GM13977 (cell line): ENCODE measurements around the gene GDI2.

Experiments used
- DNase-seq: peaks from one replicate; pipeline ENCODE4 v3.0.0; 2012; ENCODE audit warnings: low spot score
- in situ Hi-C: fragments of 300-500 bp; cut with MboI; formaldehyde crosslinking; loops from one replicate; pipeline ENCODE4 v1.12.0; 2022; ENCODE audit warnings: low sequenced_read_pairs, low pct_unique_long_range_greater_than_20kb, mixed read lengths, inconsistent platforms; ENCODE audit not compliant: unreplicated experiment
- TF ChIP-seq, protein P1 (sequence below): IDR thresholded peaks from 2 replicates; pipeline ENCODE4 v1.5.1; 2012; ENCODE audit warnings: mild to moderate bottlenecking, control low read depth; ENCODE audit not compliant: insufficient read depth; ENCODE audit errors: extremely low read depth, missing control alignments

Gene GDI2

DNA sequence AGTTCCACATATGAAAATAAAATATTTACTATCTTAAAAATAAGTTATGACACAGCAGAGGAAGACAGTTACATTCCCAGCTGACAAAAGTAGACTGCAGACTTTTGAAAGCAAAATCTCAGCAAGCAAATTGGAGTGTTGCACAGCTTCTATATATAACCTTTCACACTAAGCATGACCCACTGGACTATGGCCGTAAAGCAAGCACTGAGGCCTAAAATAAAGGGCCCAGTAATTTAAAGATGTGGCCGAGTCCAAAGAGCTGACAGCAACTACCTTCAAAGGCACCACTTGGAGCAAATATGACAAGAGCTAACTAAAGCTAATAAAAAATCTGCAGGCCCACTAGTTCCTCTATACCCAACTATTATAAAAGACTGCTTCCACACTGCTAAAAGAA lies 6.5 kb downstream of the GDI2 start:
- no peak for DNase-seq
- in situ Hi-C loops = no loop called here
- TF ChIP-seq, protein P1, sequence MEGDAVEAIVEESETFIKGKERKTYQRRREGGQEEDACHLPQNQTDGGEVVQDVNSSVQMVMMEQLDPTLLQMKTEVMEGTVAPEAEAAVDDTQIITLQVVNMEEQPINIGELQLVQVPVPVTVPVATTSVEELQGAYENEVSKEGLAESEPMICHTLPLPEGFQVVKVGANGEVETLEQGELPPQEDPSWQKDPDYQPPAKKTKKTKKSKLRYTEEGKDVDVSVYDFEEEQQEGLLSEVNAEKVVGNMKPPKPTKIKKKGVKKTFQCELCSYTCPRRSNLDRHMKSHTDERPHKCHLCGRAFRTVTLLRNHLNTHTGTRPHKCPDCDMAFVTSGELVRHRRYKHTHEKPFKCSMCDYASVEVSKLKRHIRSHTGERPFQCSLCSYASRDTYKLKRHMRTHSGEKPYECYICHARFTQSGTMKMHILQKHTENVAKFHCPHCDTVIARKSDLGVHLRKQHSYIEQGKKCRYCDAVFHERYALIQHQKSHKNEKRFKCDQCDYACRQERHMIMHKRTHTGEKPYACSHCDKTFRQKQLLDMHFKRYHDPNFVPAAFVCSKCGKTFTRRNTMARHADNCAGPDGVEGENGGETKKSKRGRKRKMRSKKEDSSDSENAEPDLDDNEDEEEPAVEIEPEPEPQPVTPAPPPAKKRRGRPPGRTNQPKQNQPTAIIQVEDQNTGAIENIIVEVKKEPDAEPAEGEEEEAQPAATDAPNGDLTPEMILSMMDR = no peak

DNA sequence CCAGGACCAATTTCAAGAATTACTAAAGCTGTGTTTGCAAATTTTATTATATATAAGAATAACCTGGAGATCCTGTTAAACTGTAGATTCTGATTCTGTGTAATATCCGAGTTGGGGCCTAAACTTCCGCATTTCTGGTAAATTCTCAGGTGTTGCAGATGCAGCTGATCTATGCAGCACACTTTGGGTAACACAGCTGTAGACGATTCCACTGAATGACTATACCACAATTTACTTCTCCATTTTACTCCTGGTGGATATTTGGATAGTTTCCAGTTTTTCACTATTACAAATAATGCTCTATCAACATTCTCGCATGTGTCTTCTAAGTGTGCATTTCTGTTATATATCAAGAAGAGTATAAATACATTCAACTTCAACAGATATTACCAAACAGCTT lies 7.5 kb downstream of the GDI2 start:
- in situ Hi-C loops = no loop called here
- TF ChIP-seq, protein P1 = no peak
- DNase-seq = no peak

DNA sequence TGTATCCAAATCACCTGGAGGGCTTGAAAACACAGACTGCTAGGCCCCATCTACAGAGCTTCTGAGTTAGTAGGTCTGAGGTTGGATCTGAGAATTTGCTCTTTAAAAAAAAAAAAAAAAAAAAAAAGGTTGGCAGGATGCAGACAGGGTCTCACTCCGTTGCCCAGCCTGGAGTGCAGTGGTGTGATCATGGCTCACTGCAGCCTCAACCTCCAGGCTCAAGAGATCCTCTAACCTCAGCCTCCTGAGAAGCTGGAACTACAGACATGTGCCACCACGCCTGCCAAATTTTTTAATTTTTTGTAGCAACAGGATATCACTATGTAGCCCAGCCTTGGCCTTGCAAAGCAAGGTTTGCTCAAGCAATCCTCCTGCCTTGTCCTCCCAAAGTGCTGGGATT lies 8.0 kb downstream of the GDI2 start:
- no peak for DNase-seq
- in situ Hi-C loops = no loop called here
- TF ChIP-seq, protein P1 = no peak

DNA sequence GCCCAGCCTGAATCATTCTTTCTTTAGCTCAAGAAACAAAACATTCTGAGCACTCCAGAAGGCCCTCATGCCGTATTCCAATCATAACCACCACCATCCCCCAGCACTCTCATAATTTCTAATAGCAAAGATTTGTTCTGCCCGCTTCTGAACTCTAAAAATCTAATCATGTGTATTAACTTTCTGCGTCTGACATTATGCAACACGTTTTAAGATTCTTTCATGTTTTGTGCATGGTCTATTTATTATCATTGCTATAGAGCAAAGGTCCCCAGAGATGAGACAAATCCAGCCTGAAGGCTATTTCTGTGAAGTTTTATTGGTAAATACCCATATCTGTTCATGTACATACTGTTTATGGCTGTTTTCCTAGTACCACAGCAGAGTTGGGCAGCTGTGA lies 8.8 kb downstream of the GDI2 start:
- TF ChIP-seq, protein P1 = no peak
- DNase-seq = no peak
- in situ Hi-C loops = no loop called here

DNA sequence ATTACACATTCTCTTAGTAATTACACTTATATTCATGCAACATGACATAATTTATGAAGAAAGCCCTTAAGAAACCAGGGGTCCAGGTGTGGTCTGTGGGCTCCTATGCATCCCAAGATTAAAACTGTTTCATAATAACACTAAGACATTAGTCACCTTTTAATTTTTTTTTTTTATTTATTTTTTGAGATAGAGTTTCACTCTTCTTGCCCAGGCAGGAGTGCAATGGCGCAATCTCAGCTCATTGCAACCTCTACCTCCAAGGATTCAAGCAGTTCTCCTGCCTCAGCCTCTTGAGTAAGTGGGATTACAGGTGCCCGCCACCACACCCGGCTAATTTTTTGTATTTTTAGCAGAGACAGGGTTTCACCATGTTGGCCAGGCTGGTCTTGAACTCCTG lies 12.5 kb downstream of the GDI2 start:
- TF ChIP-seq, protein P1 = no peak
- no peak for DNase-seq
- in situ Hi-C loops = no loop called here

DNA sequence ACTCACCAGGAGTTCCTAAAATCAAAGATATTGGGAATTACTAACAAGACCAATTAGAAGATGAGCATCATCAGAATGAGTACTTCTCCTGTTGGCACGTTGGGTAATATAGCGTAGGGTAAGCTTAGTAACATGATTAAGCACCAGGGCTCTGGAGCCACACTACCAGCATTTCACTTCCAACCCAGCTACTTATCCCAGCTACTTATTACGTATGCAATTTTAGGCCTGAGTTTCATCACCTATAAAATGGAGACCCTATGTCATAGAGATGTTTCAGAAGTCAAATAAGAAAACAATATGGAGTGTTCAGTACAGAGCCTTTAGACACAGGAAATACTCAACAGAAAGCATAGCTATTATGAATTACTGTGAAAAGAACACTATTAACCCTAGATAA lies 19.0 kb downstream of the GDI2 start:
- TF ChIP-seq, protein P1 = no peak
- DNase-seq = no peak
- in situ Hi-C loops = no loop called here

DNA sequence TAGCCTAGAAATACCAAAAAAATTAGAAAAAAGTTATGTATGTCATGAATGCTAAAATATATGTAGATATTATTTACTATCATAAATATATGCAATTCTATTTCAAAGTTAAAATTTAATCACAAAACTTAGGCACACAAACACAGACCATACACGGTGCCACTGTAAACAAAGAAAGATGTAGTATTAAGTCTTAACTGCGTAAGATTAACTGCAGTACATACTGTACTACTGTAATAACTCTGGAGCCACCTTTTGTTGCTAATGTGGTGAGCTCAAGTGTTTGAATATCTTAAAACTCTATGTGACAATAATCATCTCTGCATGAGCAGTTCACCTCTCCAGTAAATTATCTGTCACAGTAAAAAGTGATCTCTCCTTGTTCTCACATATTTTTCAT lies 23.6 kb downstream of the GDI2 start:
- TF ChIP-seq, protein P1 = no peak
- in situ Hi-C loops = no loop called here

More for the DNA sequence above, 23.6 kb downstream of the GDI2 start:
- no peak for DNase-seq
